Neuron (in vitro differentiated cells): ENCODE measurements around the gene RFX2.

Experiments
- H2AFZ ChIP-seq: one replicate; pipeline ENCODE4 v1.6.1; 2013; ENCODE audit warnings: low read depth, mild to moderate bottlenecking, inconsistent platforms, low read length, moderate library complexity
- H3K27me3 ChIP-seq: one replicate; pipeline ENCODE4 v1.6.1; 2013; ENCODE audit warnings: low read length; ENCODE audit not compliant: insufficient read depth
- H3K36me3 ChIP-seq: one replicate; pipeline ENCODE4 v1.6.1; 2013; ENCODE audit warnings: low read length; ENCODE audit not compliant: insufficient read depth
- H3K4me1 ChIP-seq: one replicate; pipeline ENCODE4 v1.6.1; 2013; ENCODE audit warnings: low read length; ENCODE audit not compliant: insufficient read depth
- H3K4me3 ChIP-seq: 2 replicates; pipeline ENCODE4 v1.5.1; 2013; ENCODE audit warnings: mild to moderate bottlenecking, low read length, moderate library complexity
- H3K9me3 ChIP-seq: one replicate; pipeline ENCODE4 v1.6.1; 2013; ENCODE audit warnings: low read length

Gene RFX2

DNA sequence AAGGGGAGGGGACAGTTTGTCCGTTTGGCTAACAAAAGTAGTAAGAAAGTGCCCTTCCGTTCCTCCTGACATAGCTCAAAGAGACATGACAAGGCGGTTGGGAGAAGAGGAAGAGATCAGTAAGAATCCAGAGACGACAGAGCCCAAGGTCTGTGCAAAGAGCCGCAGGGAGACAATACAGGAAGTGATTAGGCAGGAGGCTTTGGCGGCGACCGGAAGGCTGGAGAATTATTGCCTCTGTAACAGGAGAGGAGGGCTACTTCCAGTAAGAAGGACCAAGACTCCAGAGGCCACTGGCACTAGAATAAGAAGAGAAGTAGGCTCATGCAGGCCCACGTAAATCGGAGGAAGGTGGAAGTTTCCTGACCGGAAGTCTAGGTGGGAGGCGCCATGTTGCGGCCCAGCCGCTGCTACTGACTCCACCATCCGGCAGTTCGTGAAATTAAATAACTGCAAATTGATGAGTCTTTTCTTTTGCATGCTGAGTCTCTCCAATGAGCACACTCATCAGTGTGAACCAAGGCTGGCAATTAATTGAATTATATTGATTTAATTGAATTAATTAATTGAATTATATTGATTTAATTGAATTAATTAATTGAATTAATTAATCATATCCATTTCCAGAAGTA lies 9.9 kb downstream of the RFX2 start:
- Histone ChIP-seq H3K36me3 (peaks cover 2% of the 10 kb centered on the region), H3K9me3 (no peaks in the 10 kb centered on the region), H3K27me3 (no peaks in the 10 kb centered on the region), H3K4me1 (peaks cover 22% of the 10 kb centered on the region), H3K4me3 (no peak overlapping the region), H2AFZ (no peak overlapping the region)

DNA sequence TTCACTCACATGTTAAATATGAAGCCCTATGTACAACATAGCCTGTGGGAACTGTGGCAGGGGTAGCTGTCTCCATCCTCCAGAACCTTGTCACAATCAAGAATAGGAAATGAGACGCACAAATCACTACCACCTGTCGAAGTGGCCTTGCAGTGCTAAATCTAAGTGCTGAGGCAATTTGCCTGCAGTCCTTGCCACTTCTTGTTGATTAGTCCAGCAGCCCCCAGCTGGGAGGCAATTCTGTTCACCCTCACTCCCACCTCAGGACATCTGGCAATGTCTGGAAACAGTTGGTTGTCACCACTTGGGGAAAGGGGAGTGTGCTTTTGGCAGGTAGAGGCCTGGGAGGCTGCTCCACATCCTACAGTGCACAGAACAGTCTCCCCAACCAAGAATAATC lies 10.7 kb downstream of the RFX2 start:
- Histone ChIP-seq H3K4me3 (no peak overlapping the region), H3K4me1 (peaks cover 22% of the 10 kb centered on the region), H3K27me3 (no peaks in the 10 kb centered on the region), H3K36me3 (no peaks in the 10 kb centered on the region), H3K9me3 (no peaks in the 10 kb centered on the region), H2AFZ (no peak overlapping the region)

DNA sequence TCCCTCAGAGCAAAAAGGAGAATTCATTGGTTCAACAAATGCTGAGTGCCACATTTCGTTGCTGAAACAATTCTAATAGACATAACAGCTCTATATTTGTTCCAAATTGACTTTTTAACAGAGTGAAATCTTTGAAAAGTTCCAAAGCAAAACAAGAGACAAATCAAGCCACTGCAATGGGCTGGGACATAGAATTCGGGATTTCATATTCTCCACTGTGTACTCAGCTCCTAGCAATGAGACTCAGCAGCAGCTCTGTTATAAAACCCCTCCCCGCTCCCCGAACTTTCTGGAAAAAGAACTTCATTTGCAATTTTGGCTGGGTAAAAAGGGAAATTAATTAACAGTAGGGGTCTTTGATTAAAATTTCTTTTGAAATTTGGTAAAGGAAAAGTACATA lies 11.3 kb downstream of the RFX2 start:
- peaks cover 22% of the 10 kb centered on the region for H3K4me1 ChIP-seq
- H3K4me3 ChIP-seq: no peak overlapping the region
- H3K36me3 ChIP-seq: no peaks in the 10 kb centered on the region
- no peaks in the 10 kb centered on the region for H3K9me3 ChIP-seq
- H3K27me3 ChIP-seq: no peaks in the 10 kb centered on the region
- H2AFZ ChIP-seq: no peak overlapping the region

DNA sequence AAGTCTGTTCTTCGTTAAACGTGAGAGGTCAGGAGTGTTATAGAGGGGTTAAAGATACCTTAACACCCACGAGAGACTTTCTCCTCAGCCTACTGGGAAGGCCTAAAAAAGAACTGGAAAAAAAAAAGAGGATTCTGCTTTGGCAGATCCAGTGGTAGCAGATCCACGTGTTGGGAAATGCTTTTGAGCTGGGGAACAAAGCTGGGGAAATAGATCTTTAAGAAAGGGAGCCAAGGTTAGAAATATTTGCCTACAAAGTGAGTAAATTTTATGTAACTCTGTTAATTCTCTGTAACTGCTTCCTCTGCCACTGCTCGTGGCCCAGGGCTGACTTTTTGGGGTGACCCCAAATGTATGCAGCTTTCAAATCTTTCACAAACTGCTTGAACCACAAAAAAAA lies 11.7 kb downstream of the RFX2 start:
- no peaks in the 10 kb centered on the region for H3K36me3 ChIP-seq
- no peak overlapping the region for H3K4me3 ChIP-seq
- no peak overlapping the region for H2AFZ ChIP-seq
- H3K27me3 ChIP-seq: no peaks in the 10 kb centered on the region
- H3K9me3 ChIP-seq: no peaks in the 10 kb centered on the region
- peaks cover 22% of the 10 kb centered on the region for H3K4me1 ChIP-seq

DNA sequence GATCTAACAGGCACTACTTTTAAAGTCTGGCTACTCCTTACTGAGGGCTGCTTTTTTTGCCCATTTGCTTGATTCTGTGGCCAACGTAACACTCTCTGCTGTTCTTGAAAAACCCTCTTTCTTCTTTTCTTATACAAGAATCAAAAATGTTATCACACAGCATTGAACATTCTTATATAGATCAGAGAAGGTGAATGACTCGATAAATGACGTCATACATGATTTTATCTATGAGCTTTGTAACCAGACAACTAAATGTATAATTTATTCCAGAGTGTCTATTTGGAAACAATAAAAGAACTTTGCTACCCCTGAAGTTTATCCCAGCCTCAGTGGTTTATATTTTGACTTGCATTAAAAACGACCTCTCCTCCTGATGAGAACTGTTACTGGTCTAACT lies 12.4 kb downstream of the RFX2 start:
- no peak overlapping the region for H3K4me3 ChIP-seq
- H2AFZ ChIP-seq: no peak overlapping the region
- H3K36me3 ChIP-seq: no peaks in the 10 kb centered on the region
- peaks cover 24% of the 10 kb centered on the region for H3K4me1 ChIP-seq
- H3K9me3 ChIP-seq: no peaks in the 10 kb centered on the region
- no peaks in the 10 kb centered on the region for H3K27me3 ChIP-seq

DNA sequence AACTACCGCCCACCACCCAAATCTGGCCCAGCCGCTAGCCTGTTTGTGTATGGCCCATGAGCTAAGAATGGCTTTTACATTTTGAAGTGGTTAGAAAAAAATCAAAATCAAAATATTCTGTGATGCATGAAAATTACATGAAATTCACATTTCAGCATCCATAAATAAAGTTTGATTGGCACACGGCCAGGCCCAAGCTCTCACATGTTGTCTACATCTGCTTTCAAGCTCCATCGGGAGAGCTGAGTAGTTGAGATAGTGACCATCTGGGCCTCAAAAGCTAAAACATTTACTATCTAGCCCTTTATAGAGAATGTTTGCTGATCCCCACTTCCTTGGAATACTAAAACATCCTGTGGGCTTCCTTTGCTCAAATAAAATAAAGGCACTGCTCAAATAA lies 14.5 kb downstream of the RFX2 start:
- Histone ChIP-seq H3K9me3 (no peaks in the 10 kb centered on the region), H2AFZ (no peak overlapping the region), H3K4me1 (peaks cover 41% of the 10 kb centered on the region), H3K27me3 (no peaks in the 10 kb centered on the region), H3K36me3 (no peaks in the 10 kb centered on the region), H3K4me3 (no peak overlapping the region)

DNA sequence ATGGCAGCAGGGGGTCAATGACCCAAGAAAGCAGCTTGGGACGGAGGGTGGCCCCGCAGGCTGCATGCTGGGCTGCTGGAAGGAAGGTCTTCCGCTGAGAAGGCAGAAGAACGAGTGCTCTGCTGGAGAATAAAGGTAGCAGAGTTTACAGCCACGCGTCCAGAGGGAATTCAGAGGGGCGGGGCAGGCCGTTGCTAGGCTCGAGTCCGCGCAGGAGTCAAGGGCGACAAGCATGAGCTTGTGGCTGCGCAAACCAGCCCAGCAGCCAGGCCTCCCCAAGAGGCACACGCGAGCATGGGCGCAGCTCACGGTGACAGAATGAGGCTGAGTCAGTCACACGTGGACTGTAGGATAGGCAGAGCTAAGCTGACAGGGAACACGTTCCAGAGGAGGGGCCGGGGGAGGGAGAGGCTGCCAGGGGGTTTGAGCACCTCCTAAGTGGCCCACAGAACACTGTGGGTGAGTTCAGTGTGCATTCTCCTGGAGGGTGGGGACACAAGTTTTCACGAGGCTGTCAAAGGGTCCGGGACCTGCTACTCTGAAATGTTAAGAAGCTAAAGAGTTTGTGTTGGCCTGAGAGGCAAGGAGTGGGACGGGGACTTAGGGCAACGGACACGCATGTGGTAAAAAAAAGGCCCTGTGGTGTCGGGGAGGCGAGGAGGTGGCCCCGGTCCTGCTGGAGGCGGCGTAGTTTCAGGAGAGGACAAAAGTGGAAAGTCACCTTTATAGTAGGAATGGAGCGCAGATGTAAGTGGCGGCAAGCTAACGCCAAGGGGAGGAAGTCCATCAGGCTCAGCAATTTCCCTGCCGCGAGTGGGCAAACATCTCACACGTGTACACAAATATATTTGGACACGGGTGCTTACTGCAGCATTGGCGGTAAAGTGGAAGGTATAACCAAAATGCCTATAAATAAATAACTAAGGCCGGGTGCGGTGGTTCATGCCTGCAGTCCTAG lies 17.7 kb downstream of the RFX2 start:
- no peaks in the 10 kb centered on the region for H3K27me3 ChIP-seq
- H2AFZ ChIP-seq: no peak overlapping the region
- no peaks in the 10 kb centered on the region for H3K36me3 ChIP-seq
- peaks cover 28% of the 10 kb centered on the region for H3K4me1 ChIP-seq
- no peaks in the 10 kb centered on the region for H3K9me3 ChIP-seq
- H3K4me3 ChIP-seq: peak overlapping the region; percentile 29

DNA sequence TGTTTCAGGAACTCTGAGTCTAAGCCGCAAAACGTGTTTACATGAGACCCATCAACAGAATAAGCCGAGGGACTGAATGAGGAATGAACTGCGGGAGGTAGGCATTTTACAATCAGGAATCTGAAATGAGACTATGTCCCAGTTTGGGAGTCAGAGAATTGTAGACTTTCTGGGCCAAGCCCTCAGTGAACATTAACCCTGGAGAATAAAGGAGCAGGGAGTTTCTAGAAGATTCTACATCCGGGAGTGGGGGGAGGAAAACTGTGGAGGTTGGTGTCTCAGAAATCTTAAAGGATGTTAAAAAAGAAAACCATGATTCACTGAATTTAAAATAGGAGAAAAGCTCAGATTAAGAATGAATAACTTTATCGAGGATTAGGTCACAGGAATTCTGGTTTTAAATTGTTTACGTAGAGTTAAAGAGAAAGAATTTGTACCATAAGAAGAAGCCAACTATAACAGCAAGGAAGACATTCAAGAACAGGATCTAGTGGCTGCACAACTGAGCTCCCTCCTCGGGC lies 18.5 kb downstream of the RFX2 start:
- Histone ChIP-seq H3K27me3 (no peaks in the 10 kb centered on the region), H2AFZ (no peak overlapping the region), H3K9me3 (no peaks in the 10 kb centered on the region), H3K4me3 (peak overlapping the region; percentile 29), H3K36me3 (no peaks in the 10 kb centered on the region), H3K4me1 (peaks cover 35% of the 10 kb centered on the region)

DNA sequence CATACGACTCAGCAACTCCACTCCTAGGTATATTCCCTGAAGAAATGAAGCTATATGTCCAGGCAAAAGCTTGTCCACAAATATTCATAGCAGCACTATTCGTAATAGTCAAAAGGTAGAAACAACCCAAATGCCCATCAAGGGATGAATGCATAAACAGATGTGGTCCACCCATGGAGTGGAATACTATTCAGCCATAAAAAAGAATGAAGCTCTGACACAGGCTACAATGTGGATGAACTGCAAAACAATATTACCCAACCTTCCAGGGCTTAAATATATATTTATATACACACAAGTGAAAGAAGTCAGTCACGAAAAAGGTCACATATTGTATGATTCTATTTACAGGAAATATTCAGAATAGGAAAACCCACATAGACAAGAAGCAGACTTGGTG lies 19.7 kb downstream of the RFX2 start:
- H2AFZ ChIP-seq: no peak overlapping the region
- no peaks in the 10 kb centered on the region for H3K27me3 ChIP-seq
- no peaks in the 10 kb centered on the region for H3K9me3 ChIP-seq
- no peak overlapping the region for H3K4me3 ChIP-seq
- no peaks in the 10 kb centered on the region for H3K36me3 ChIP-seq
- peaks cover 39% of the 10 kb centered on the region for H3K4me1 ChIP-seq

DNA sequence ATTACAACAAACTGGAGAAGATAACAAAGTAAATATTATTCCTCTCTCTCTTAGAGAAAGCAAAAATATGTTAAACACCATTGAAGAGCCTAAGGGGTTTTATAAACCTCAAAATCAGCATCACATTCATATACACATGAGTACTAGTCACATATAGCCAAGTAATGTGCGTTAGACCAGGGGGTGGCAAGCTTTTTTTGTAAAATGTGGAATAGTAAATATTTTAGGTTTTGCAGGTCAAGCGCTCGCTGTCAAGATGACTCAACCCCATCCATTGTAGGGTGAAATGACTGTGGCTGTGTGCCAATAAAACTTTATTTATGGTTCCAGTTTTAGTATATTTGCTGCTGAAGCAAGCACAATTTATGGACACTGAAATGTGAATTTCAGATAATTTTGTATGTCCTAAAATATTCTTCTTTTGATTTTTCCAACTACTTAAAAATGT lies 21.7 kb downstream of the RFX2 start:
- H3K36me3 ChIP-seq: no peaks in the 10 kb centered on the region
- H2AFZ ChIP-seq: no peak overlapping the region
- no peak overlapping the region for H3K4me3 ChIP-seq
- H3K4me1 ChIP-seq: peaks cover 39% of the 10 kb centered on the region
- no peaks in the 10 kb centered on the region for H3K27me3 ChIP-seq
- no peaks in the 10 kb centered on the region for H3K9me3 ChIP-seq

DNA sequence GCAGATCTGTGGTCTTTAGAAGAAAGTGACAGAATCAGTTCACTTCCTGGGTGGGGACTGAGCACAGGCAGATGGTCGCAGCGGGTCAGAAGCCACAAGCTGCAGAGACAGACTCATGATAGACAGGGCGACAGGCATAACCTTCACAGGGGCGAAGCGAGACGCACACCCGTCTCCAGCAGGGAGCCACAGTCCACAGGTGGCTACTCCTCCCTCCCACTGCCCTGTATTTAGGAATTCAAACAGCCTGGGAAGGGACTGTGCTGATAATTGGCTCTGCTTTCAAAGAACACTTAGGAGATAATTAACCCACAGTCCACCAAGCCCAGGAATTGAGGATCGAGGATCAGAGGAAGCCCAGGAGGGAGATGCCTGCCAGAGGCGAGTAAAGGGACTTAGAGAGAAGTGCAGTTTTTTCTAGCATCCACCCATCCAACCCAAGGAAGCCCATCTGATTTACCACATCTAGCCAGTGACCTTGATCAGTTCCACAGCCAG lies 23.2 kb downstream of the RFX2 start:
- peaks cover 30% of the 10 kb centered on the region for H3K4me1 ChIP-seq

DNA sequence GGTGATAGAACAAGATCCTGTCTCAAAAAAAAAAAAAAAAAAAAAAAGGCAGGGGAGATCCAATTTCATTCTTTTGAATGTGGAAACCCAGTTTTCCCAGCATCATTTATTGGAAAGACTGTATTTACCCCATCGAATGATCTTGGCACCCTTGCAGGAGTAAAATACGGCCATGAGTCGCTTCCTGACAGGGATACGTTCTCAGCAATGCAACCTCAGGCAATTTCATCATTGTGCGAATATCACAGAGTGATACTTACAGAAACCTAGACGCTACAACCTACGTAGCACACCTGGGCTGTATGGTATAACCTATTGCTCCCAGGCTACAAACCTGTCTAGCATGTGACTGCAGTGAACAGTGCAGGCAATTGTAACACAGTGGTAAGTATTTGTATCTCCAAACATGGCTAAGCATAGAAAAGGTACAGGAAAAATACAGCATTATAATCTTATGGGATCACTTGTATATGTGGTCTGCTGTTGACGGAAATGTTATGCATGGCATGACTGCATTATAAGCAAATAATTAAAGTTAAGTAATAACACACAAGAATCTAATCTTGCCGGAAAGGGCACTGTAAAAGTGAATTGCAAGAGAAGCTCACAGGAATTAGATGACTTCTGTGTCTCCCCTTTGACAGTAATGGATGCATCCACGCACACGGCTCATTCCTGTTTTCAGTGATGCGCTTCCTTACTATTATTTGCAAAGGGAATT lies 24.1 kb downstream of the RFX2 start:
- Histone ChIP-seq H3K36me3 (no peaks in the 10 kb centered on the region), H2AFZ (no peak overlapping the region), H3K4me1 (peaks cover 21% of the 10 kb centered on the region), H3K9me3 (no peaks in the 10 kb centered on the region), H3K27me3 (no peaks in the 10 kb centered on the region), H3K4me3 (no peak overlapping the region)

More for the DNA sequence above, 23.2 kb downstream of the RFX2 start:
- Histone ChIP-seq H3K9me3 (no peaks in the 10 kb centered on the region), H3K4me3 (no peak overlapping the region), H3K27me3 (no peaks in the 10 kb centered on the region), H2AFZ (no peak overlapping the region), H3K36me3 (no peaks in the 10 kb centered on the region)

DNA sequence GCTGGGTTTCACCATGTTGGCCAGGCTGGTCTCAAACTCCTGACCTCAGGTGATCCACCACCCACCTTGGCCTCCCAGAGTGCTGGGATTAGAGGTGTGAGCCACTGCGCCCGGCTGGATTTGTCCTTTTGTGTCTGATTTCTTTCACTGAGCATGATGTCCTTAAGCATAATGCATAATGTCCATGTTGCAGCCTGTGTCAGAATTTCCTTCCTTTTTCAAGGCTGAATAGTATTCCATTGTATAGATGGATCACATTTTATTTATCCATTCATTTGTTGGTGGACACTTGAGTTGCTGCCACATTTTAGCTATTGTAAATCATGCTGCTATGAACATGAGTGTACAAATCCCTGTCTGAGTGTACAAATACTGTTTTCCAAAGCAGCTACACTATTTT lies 25.5 kb downstream of the RFX2 start:
- Histone ChIP-seq H3K27me3 (no peaks in the 10 kb centered on the region), H3K36me3 (no peaks in the 10 kb centered on the region), H3K4me1 (peaks cover 20% of the 10 kb centered on the region), H2AFZ (no peak overlapping the region), H3K9me3 (no peaks in the 10 kb centered on the region), H3K4me3 (no peak overlapping the region)
